ENCODE data around the gene FES.

DNA sequence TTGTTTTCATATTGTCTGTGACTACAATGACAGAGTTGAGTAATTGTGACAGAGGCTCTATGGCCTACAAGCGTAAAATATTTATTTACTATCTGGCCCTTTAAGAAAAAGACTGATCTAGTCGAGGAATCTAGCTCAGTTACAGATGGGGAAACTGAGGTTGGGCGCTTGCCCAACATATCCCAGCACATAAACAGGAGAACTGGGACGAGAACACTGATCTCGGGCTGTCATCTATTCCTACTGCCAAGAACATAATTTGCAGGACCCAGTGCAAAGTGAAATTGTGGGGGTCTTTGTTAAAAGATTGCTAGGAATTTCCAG is 1.9 kb downstream of the FES start:
- TF ChIP-seq TAF1 (IDR thresholded peaks at IDR 0.05; ENCODE audit: borderline replicate concordance, low read depth, low read length) = no peak
- no peak for TF ChIP-seq POLR2AphosphoS5 (IDR thresholded peaks at IDR 0.05; ENCODE audit: low read depth, low read length)
